ENCODE results near the gene MARF1. TPM values are rescaled to one million over a fixed set of nuclear protein-coding genes. Genes with fewer than 3 reads are reported as not detected.
"Not testable (repeated sequence)": the region's sequence is repeated elsewhere in the genome, so short reads cannot be mapped to it uniquely, and the experiment has no call there.

The MARF1 gene
- total RNA-seq, 2 donors from 2014 or later, result 53.0 to 71.6 TPM

- H3K27me3 ChIP-seq, result no peaks in the 10 kb centered on the region
- H3K4me1 ChIP-seq, result peaks cover 9% of the 10 kb centered on the region
- H3K36me3 ChIP-seq, result no peaks in the 10 kb centered on the region
- H3K9ac ChIP-seq (ENCODE audit: low read depth in 2 of 2, low read length in 2 of 2), result no peak overlapping the region
- H3K9me3 ChIP-seq, result no peaks in the 10 kb centered on the region
- DNase-seq, result no peak
- H3K4me3 ChIP-seq, result no peak overlapping the region
- intact Hi-C loops (cut with DNase I), result no loop called here
- TF ChIP-seq, protein P1, sequence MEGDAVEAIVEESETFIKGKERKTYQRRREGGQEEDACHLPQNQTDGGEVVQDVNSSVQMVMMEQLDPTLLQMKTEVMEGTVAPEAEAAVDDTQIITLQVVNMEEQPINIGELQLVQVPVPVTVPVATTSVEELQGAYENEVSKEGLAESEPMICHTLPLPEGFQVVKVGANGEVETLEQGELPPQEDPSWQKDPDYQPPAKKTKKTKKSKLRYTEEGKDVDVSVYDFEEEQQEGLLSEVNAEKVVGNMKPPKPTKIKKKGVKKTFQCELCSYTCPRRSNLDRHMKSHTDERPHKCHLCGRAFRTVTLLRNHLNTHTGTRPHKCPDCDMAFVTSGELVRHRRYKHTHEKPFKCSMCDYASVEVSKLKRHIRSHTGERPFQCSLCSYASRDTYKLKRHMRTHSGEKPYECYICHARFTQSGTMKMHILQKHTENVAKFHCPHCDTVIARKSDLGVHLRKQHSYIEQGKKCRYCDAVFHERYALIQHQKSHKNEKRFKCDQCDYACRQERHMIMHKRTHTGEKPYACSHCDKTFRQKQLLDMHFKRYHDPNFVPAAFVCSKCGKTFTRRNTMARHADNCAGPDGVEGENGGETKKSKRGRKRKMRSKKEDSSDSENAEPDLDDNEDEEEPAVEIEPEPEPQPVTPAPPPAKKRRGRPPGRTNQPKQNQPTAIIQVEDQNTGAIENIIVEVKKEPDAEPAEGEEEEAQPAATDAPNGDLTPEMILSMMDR (IDR thresholded peaks at IDR 0.05), result no peak
- peak overlapping the region; percentile 75 for H3K27ac ChIP-seq
These were observed 67.5 kb downstream of the MARF1 start for GRCh38 chr16:15575293-15576049.

DNA sequence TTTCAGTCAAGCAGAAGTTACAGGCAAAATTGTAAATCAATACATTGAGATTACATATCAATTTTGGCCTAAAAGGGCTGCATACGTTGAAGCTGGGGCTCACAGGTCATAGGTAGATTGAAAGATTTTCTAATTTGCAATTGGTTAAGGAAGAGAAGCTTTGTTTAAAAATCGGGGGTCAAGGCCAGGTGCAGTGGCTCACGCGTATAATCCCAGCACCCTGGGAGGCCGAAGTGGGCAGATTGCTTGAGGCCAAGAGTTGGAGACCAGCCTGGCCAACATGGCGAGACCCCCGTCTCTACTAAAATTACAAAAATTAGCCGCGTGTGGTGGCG, 68.4 kb downstream of the MARF1 start:
- TF ChIP-seq, protein P1 (IDR thresholded peaks at IDR 0.05), result no peak
- H3K4me3 ChIP-seq, result no peak overlapping the region
- no peaks in the 10 kb centered on the region for H3K27me3 ChIP-seq
- no peak overlapping the region for H3K27ac ChIP-seq
- H3K9ac ChIP-seq (ENCODE audit: low read depth in 2 of 2, low read length in 2 of 2), result no peak overlapping the region
- no peaks in the 10 kb centered on the region for H3K36me3 ChIP-seq
- intact Hi-C loops (cut with DNase I), result no loop called here
- H3K4me1 ChIP-seq, result peaks cover 9% of the 10 kb centered on the region
- no peaks in the 10 kb centered on the region for H3K9me3 ChIP-seq
- no peak for DNase-seq

DNA sequence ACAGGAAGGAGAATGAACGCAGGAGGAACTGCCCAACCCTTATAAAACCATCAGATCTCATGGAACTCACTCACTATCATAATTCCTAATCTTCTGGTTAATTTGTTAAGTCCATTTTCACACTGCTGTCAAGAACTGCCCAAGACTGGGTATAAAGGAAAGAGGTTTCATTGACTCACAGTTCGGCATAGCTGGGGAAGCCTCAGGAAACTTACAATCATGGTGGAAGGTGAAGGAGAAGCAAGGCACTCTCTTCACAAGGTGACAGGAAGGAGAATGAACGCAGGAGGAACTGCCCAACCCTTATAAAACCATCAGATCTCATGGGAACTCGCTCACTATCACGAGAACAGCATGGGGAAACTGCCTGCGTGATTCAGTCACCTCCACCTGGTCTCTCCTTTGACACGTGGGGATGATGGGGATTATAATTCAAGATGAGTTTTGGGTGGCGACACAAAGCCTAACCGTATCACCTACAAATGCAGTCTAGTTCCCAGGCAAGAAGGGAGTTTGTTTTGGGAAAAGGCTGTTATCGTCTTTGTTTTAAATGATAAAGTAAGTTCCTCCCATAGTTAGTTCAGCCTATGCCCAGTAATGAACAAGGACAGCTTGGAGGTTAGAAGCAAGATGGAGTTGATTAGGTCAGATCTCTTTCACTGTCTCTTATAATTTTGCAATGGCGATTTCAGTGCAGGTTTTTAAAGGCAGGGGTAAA, 68.9 kb downstream of the MARF1 start:
- H3K4me1 ChIP-seq; H3K9ac ChIP-seq (ENCODE audit: low read depth in 2 of 2, low read length in 2 of 2); intact Hi-C loops (cut with DNase I): not testable (repeated sequence)

DNA sequence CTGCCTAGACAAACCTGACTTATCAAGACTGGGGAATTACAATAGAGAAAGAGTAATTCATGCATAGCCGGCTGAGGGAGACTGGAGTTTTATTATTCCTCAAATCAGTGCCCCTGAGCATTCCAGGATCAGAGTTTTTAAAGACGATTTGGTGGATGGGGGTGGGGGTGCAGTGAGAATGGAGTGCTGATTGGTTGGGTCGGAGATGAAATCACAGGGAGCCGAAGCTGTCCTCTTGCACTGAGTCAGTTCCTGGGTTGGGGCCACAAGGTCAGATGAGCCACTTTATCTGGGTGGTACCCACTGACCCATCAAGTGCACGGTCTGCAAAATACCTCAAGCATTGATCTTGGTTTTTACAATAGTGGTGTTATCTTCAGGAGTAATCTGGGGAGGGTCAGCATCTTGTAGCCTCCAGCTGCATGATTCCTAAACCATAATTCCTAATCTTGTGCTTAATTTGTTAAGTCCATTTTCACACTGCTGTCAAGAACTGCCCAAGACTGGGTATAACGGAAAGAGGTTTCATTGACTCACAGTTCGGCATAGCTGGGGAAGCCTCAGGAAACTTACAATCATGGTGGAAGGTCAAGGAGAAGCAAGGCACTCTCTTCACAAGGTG, 69.6 kb downstream of the MARF1 start:
- no peak for DNase-seq
- Histone ChIP-seq H3K27ac (peak overlapping the region; percentile 67), H3K9me3 (no peaks in the 10 kb centered on the region), H3K9ac (ENCODE audit: low read depth in 2 of 2, low read length in 2 of 2) (peak overlapping the region; percentile 1), H3K36me3 (no peaks in the 10 kb centered on the region), H3K4me3 (no peak overlapping the region), H3K4me1 (peaks cover 9% of the 10 kb centered on the region), H3K27me3 (no peaks in the 10 kb centered on the region)
- intact Hi-C loops (cut with DNase I), result no loop called here
- TF ChIP-seq, protein P1 (IDR thresholded peaks at IDR 0.05), result no peak

More for the DNA sequence above, 68.9 kb downstream of the MARF1 start:
- H3K36me3 ChIP-seq, H3K27me3 ChIP-seq, H3K9me3 ChIP-seq, DNase-seq, H3K4me3 ChIP-seq: not testable (repeated sequence)
- H3K27ac ChIP-seq, result peak overlapping the region; percentile 67

GRCh38 chr16:15572329-15573001, 70.5 kb downstream of the MARF1 start:
- intact Hi-C loops (cut with DNase I), result no loop called here
- H3K4me1 ChIP-seq, result peaks cover 6% of the 10 kb centered on the region
- H3K9ac ChIP-seq (ENCODE audit: low read depth in 2 of 2, low read length in 2 of 2), result no peak overlapping the region
- H3K27ac ChIP-seq, result peak overlapping the region; percentile 67
- TF ChIP-seq, protein P1 (IDR thresholded peaks at IDR 0.05), result no peak
- no peaks in the 10 kb centered on the region for H3K36me3 ChIP-seq
- DNase-seq, result peak; percentile 61
- H3K27me3 ChIP-seq, result no peaks in the 10 kb centered on the region
- H3K4me3 ChIP-seq, result no peak overlapping the region
- no peaks in the 10 kb centered on the region for H3K9me3 ChIP-seq
